Psoas muscle (tissue), 8 donors: ENCODE data around the gene ZNF552. TPM values are rescaled to one million over a fixed set of nuclear protein-coding genes. Genes with fewer than 3 reads are reported as not detected.

Experiments
- ATAC-seq, 4 donors: fragments of 200-7000 bp; cut with Tn5 transposase; one replicate each; pipeline ENCODE4 v1.9.1; 2020; ENCODE audit warnings: moderate library complexity in 3 of 4, mild to moderate bottlenecking in 2 of 4
- DNase-seq, 2 donors: peaks; one replicate each; pipeline ENCODE4 v3.0.0-alpha.2; 2020
- H3K27ac ChIP-seq: fragments of 200-600 bp; one replicate; pipeline ENCODE4 v1.8.0; 2022
- H3K27me3 ChIP-seq, 3 donors: fragments of 200-600 bp in 1 of 3; one replicate each; pipeline versions ENCODE4 v1.6.1 to v1.8.0; 2013 to 2022; ENCODE audit warnings: low read length in 2 of 3, mild to moderate bottlenecking in 2 of 3, moderate library complexity in 1 of 3; ENCODE audit not compliant: insufficient read depth in 3 of 3
- H3K36me3 ChIP-seq, 2 donors: fragments of 200-600 bp in 1 of 2; one replicate each; pipeline versions ENCODE4 v1.6.1 to v1.8.0; 2013 to 2022; ENCODE audit warnings: low read depth in 1 of 2, mild to moderate bottlenecking in 1 of 2, moderate library complexity in 1 of 2; ENCODE audit not compliant: insufficient read depth in 1 of 2
- H3K4me1 ChIP-seq: fragments of 200-600 bp; one replicate; pipeline ENCODE4 v1.8.0; 2022
- H3K4me3 ChIP-seq: fragments of 200-600 bp; one replicate; pipeline ENCODE4 v1.8.0; 2022; ENCODE audit warnings: mild to moderate bottlenecking
- H3K9me3 ChIP-seq: fragments of 200-600 bp; one replicate; pipeline ENCODE4 v1.8.0; 2022
- WGBS, 3 donors: extraction: QIAGEN DNeasy Blood & Tissue Kit; methylation state at CpG; one replicate each; pipeline versions ENCODE4 v1.1.6 to v1.1.7; 2013; 5-methylcytosine and 5-hydroxymethylcytosine counted together
- intact Hi-C, 2 donors: fragments of 100-400 bp; cut with DNase I; formaldehyde crosslinking; loops; one replicate each; pipeline versions ENCODE4 v1.11.0 to v1.14.2; 2022
- polyA plus RNA-seq, 3 donors: library from polyadenylated mRNA; stranded (reverse); fragments of 200-250 nt; gene quantifications; one replicate each; pipeline ENCODE4 v1.2.3, GENCODE V29; 2013
- total RNA-seq, 4 donors: library from RNA; stranded (reverse); fragmentation: NEBNext Ultra II Directional in 2 of 4; extraction: Animal tissue kit (Norgen Biotek cat#: 25700) in 2 of 4; gene quantifications; one replicate each; pipeline versions ENCODE4 v1.2.1 to v1.2.4, GENCODE V29; 2021 to 2023
- TF ChIP-seq, protein P1 (sequence below): fragments of 200-600 bp; IDR thresholded peaks from one replicate; pipeline ENCODE4 v1.8.0; 2022; ENCODE audit warnings: antibody characterized with exemption
- donor health status: healthy with polysubstance abuse.
- donor health status: DM: no; HTN: no; CAD: no; lungs with moderate emphysema.
- donor health status: Bipolar disorder and iron deficiency.
- donor health status: healthy.
- donor health status: DM: yes; HTN: yes; CAD: no.
- donor health status: DM: no; HTN: no; CAD: no.
- donor health status: DM: no; HTN: no; CAD: no.
- donor health status: DM: yes; HTN: yes; CAD: no.

The ZNF552 gene
- total and polyA plus RNA-seq, 7 donors, result 1.2 to 6.1 (median 3.3) TPM

DNA sequence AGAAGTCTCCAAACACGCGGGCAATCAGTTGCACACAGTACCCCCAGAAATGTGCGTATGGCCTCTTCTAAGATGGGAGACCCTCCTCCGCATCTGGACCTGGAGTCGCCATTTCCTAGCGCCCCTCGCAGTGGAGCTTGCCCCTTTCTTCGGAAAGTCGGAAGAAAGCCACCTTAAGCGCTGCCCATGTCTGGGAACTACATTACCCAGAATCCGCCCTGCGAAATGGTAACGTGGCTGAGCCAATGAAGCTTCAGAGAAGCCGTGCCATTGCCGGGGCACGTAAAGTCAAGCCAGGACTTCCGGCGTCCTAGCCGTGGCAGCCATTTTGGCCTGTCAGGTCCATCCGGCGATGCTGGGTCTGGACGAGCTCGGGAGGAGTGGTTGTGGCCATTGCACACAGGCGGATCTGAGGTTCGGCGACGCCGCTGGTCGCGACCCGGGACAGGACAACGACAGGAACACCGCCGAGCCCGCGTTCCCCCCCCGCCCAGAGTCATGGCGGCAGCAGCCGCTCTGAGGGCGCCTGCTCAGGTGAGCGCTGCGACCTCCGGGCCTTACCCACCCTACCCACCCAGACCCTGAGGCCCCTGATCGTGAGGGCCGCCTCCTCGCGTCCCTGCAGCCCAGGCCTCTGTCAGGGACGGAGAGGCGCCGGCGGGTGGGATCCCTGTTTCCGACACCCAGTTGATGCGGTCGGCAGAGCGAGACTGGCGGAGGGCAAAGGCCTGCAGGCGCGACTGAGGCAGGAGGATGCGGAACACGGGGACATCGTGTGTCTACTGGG is 45.2 kb downstream of the ZNF552 start, which contains the start of gene ZNF586:
Gene ZNF586 (plus strand): TSS at position 332 of the 787 bp plus-strand sequence. CDS start 167 bp downstream, at position 499.
- 3 to 5% (median 4%) methylated on average over 56 to 61 of the region's 61 CpGs for WGBS, 3 donors

DNA sequence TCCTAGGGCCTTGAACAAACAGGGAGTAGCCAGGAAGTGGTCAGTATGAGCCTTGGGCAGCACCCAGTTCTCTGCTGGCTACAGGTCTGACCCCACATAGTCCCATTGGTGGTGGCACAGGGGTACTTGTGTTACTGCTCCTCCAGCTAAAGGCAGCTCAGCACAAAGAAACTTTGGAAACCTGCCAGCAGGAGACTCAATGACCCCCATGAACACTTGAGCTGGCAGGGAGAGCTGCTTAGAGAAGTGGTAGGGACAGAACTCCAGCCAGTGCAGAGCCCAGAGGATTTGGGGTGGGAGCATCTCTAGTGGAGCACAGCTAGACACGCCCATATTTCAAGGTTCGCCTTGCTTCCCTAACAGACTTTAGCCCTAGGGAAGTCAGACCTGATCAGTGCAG is 55.6 kb downstream of the ZNF552 start:
- ATAC-seq, result no peak
- Histone ChIP-seq H3K27me3 (no peaks in the 10 kb centered on the region), H3K4me1 (no peaks in the 10 kb centered on the region), H3K27ac (no peak overlapping the region), H3K4me3 (no peak overlapping the region), H3K9me3 (peaks cover 19% of the 10 kb centered on the region), H3K36me3 (peaks cover 7 to 88% of the 10 kb centered on the region in 2 donors)
- intact Hi-C loops, result no loop called here
- DNase-seq, result no peak
- 93 to 99% (median 97%) methylated on average over 2 of the region's 2 CpGs for WGBS, 3 donors
- TF ChIP-seq, protein P1, sequence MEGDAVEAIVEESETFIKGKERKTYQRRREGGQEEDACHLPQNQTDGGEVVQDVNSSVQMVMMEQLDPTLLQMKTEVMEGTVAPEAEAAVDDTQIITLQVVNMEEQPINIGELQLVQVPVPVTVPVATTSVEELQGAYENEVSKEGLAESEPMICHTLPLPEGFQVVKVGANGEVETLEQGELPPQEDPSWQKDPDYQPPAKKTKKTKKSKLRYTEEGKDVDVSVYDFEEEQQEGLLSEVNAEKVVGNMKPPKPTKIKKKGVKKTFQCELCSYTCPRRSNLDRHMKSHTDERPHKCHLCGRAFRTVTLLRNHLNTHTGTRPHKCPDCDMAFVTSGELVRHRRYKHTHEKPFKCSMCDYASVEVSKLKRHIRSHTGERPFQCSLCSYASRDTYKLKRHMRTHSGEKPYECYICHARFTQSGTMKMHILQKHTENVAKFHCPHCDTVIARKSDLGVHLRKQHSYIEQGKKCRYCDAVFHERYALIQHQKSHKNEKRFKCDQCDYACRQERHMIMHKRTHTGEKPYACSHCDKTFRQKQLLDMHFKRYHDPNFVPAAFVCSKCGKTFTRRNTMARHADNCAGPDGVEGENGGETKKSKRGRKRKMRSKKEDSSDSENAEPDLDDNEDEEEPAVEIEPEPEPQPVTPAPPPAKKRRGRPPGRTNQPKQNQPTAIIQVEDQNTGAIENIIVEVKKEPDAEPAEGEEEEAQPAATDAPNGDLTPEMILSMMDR, result no peak

More for the DNA sequence above, 45.2 kb downstream of the ZNF552 start, which contains the start of gene ZNF586:
- peak; percentile 91 to 93 (median 92) for ATAC-seq
- Histone ChIP-seq H3K27me3 (no peaks in the 10 kb centered on the region), H3K4me1 (peaks cover 30% of the 10 kb centered on the region), H3K27ac (peak within 1 kb of the TSS; percentile 95), H3K4me3 (peak within 1 kb of the TSS; percentile 97), H3K36me3 (peaks cover 8 to 11% of the 10 kb centered on the region in 2 donors), H3K9me3 (no peaks in the 10 kb centered on the region)
- peak; percentile 89 to 94 for DNase-seq
- TF ChIP-seq, protein P1, result no peak
- intact Hi-C loops, result no loop called here

DNA sequence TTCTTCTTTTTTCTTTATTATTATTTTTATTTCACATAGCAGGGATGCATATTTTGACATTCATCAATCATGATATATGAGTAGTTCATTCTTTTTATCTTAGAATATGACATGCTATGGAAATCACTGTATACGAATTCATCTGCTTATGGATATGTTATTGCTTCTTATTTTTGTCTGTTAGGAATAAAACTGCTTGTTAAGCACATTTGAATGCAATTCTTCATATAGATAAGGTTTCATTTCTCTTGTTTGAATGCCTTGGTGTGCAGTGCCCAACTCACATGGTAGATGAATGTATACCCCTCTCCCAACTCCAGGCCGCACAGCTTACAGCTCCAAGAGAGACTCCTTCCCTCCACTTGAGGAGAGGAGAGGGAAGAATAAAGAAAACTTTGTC is 56.8 kb downstream of the ZNF552 start:
- 96 to 99% (median 98%) methylated on average over 2 of the region's 2 CpGs for WGBS, 3 donors
- TF ChIP-seq, protein P1, result no peak

More for the DNA sequence above, 56.8 kb downstream of the ZNF552 start:
- H3K4me3 ChIP-seq, result no peak overlapping the region
- intact Hi-C loops, result no loop called here
- H3K27ac ChIP-seq, result no peak overlapping the region
- no peaks in the 10 kb centered on the region for H3K27me3 ChIP-seq
- DNase-seq (no peak), ATAC-seq (no peak)
- H3K36me3 ChIP-seq, result peaks cover 14 to 88% of the 10 kb centered on the region in 2 donors
- H3K9me3 ChIP-seq, result peaks cover 23% of the 10 kb centered on the region
- H3K4me1 ChIP-seq, result no peaks in the 10 kb centered on the region

Other genes starting within 250 kb of the ZNF552 start
- 1 to 10 TPM; 2.1 to 4.0 (median 2.4) TPM for gene ZNF416, start 236.0 kb downstream of the ZNF552 start, total RNA-seq
- 1 to 10 TPM; 1.9 to 2.9 (median 2.3) TPM for gene ZNF416, start 236.0 kb downstream of the ZNF552 start, polyA plus RNA-seq
- gene ZIK1, start 230.8 kb downstream of the ZNF552 start, total RNA-seq, result 1 to 10 TPM in 2 of 4 donors, under 1 TPM in 2; 0.74 to 2.9 (median 1.3) TPM
- 1 to 10 TPM in 2 of 3 donors, under 1 TPM in 1; 0.72 to 4.4 (median 2.5) TPM for gene ZIK1, start 230.8 kb downstream of the ZNF552 start, polyA plus RNA-seq
- 1 to 10 TPM in 3 of 4 donors, under 1 TPM in 1; 0.81 to 2.9 (median 2.0) TPM for gene ZNF530, start 215.0 kb downstream of the ZNF552 start, total RNA-seq
- 10 to 100 TPM in 1 of 3 donors, 1 to 10 TPM in 2; 1.7 to 11.7 (median 2.4) TPM for gene ZNF530, start 215.0 kb downstream of the ZNF552 start, polyA plus RNA-seq
- 1 to 10 TPM; 5.4 to 8.1 (median 7.5) TPM for gene ZNF134, start 200.7 kb downstream of the ZNF552 start, total RNA-seq
- 1 to 10 TPM; 3.4 to 8.6 (median 4.4) TPM for gene ZNF134, start 200.7 kb downstream of the ZNF552 start, polyA plus RNA-seq
- gene ZNF211, start 181.7 kb downstream of the ZNF552 start, total RNA-seq, result 1 to 10 TPM; 1.6 to 6.9 (median 4.9) TPM
- gene ZNF211, start 181.7 kb downstream of the ZNF552 start, polyA plus RNA-seq, result 1 to 10 TPM; 2.9 to 4.9 (median 3.3) TPM
- gene ZSCAN4, start 146.0 kb downstream of the ZNF552 start, total RNA-seq, result not detected
- under 1 TPM in 1 of 3 donors, not detected in 2; 0.03 TPM for gene ZSCAN4, start 146.0 kb downstream of the ZNF552 start, polyA plus RNA-seq
- gene ZNF551, start 132.9 kb downstream of the ZNF552 start, total RNA-seq, result 1 to 10 TPM; 1.4 to 2.6 (median 2.0) TPM
- 1 to 10 TPM; 1.5 to 2.5 (median 1.9) TPM for gene ZNF551, start 132.9 kb downstream of the ZNF552 start, polyA plus RNA-seq
- 1 to 10 TPM; 1.1 to 2.8 (median 2.2) TPM for gene ZNF154, start 105.7 kb downstream of the ZNF552 start, total RNA-seq
- gene ZNF154, start 105.7 kb downstream of the ZNF552 start, polyA plus RNA-seq, result 1 to 10 TPM in 1 of 3 donors, under 1 TPM in 2; 0.61 to 1.4 (median 0.68) TPM
- 1 to 10 TPM; 3.4 to 8.8 (median 5.8) TPM for gene ZNF671, start 87.3 kb downstream of the ZNF552 start, total RNA-seq
- 1 to 10 TPM; 3.1 to 5.1 (median 3.1) TPM for gene ZNF671, start 87.3 kb downstream of the ZNF552 start, polyA plus RNA-seq
- 10 to 100 TPM in 1 of 4 donors, 1 to 10 TPM in 3; 7.7 to 15.5 (median 9.0) TPM for gene ZNF776, start 68.1 kb downstream of the ZNF552 start, total RNA-seq
- gene ZNF776, start 68.1 kb downstream of the ZNF552 start, polyA plus RNA-seq, result 10 to 100 TPM in 1 of 3 donors, 1 to 10 TPM in 2; 3.6 to 12.4 (median 4.4) TPM
- 10 to 100 TPM; 10.9 to 14.1 (median 12.1) TPM for gene ZNF586, start 45.2 kb downstream of the ZNF552 start, total RNA-seq
- gene ZNF586, start 45.2 kb downstream of the ZNF552 start, polyA plus RNA-seq, result 10 to 100 TPM in 1 of 3 donors, 1 to 10 TPM in 2; 7.1 to 10.5 (median 8.6) TPM
- gene ZNF587B, start 15.4 kb upstream of the ZNF552 start, total RNA-seq, result 1 to 10 TPM; 3.9 to 7.9 (median 5.9) TPM
- 1 to 10 TPM; 1.4 to 7.0 (median 3.9) TPM for gene ZNF587B, start 15.4 kb upstream of the ZNF552 start, polyA plus RNA-seq
- 10 to 100 TPM; 14.0 to 15.3 (median 14.9) TPM for gene ZNF587, start 34.9 kb upstream of the ZNF552 start, total RNA-seq
- 10 to 100 TPM in 1 of 3 donors, 1 to 10 TPM in 2; 2.5 to 11.2 (median 4.6) TPM for gene ZNF587, start 34.9 kb upstream of the ZNF552 start, polyA plus RNA-seq
- gene ZNF814, start 74.1 kb upstream of the ZNF552 start, total RNA-seq, result 1 to 10 TPM; 5.3 to 9.6 (median 8.6) TPM
- 10 to 100 TPM in 1 of 3 donors, 1 to 10 TPM in 2; 7.8 to 12.1 (median 8.7) TPM for gene ZNF814, start 74.1 kb upstream of the ZNF552 start, polyA plus RNA-seq
- gene ZNF417, start 101.7 kb upstream of the ZNF552 start, total RNA-seq, result 1 to 10 TPM; 3.8 to 9.5 (median 7.4) TPM
- 1 to 10 TPM; 1.5 to 5.2 (median 1.8) TPM for gene ZNF417, start 101.7 kb upstream of the ZNF552 start, polyA plus RNA-seq
- gene ZNF418, start 120.5 kb upstream of the ZNF552 start, total RNA-seq, result 1 to 10 TPM; 2.7 to 6.1 (median 3.1) TPM
- gene ZNF418, start 120.5 kb upstream of the ZNF552 start, polyA plus RNA-seq, result 1 to 10 TPM in 2 of 3 donors, under 1 TPM in 1; 0.68 to 1.7 (median 1.6) TPM
- gene ZNF256, start 132.8 kb upstream of the ZNF552 start, total RNA-seq, result 1 to 10 TPM; 1.6 to 3.7 (median 2.3) TPM
- gene ZNF256, start 132.8 kb upstream of the ZNF552 start, polyA plus RNA-seq, result 1 to 10 TPM; 1.9 to 2.5 (median 2.1) TPM
- gene C19orf18, start 159.6 kb upstream of the ZNF552 start, total RNA-seq, result under 1 TPM; 0.49 to 0.83 (median 0.58) TPM
- gene C19orf18, start 159.6 kb upstream of the ZNF552 start, polyA plus RNA-seq, result 1 to 10 TPM in 1 of 3 donors, under 1 TPM in 2; 0.26 to 1.4 (median 0.30) TPM
- gene ZNF606, start 187.9 kb upstream of the ZNF552 start, total RNA-seq, result 1 to 10 TPM; 3.7 to 7.0 (median 4.3) TPM
- 1 to 10 TPM; 2.0 to 6.9 (median 2.8) TPM for gene ZNF606, start 187.9 kb upstream of the ZNF552 start, polyA plus RNA-seq
- not detected for gene ZSCAN1, start 219.1 kb upstream of the ZNF552 start, total RNA-seq
- gene ZSCAN1, start 219.1 kb upstream of the ZNF552 start, polyA plus RNA-seq, result not detected
- gene ZNF135, start 244.4 kb upstream of the ZNF552 start, total RNA-seq, result 1 to 10 TPM in 3 of 4 donors, under 1 TPM in 1; 0.87 to 1.7 (median 1.4) TPM
- gene ZNF135, start 244.4 kb upstream of the ZNF552 start, polyA plus RNA-seq, result 1 to 10 TPM in 1 of 3 donors, under 1 TPM in 2; 0.89 to 1.3 (median 0.90) TPM